VCaP (cell line): ENCODE data around the gene EPB42.

Experiments used
- H3K27ac ChIP-seq: fragments of 450-650 bp; 2 replicates; pipeline ENCODE4 v1.5.1; 2017
- CTCF ChIP-seq: fragments of 450-650 bp; conservative IDR thresholded peaks from 2 replicates; pipeline ENCODE4 v1.5.1; 2017; ENCODE audit warnings: mild to moderate bottlenecking, moderate library complexity

EPB42 gene

GRCh38 chr15:43210172-43210745 is 10.6 kb downstream of the EPB42 start:
- no peak overlapping the region for H3K27ac ChIP-seq
- TF ChIP-seq CTCF = no peak

- no peak for TF ChIP-seq CTCF
- no peak overlapping the region for H3K27ac ChIP-seq
Measured at GRCh38 chr15:43209059-43209824, 11.6 kb downstream of the EPB42 start.

DNA sequence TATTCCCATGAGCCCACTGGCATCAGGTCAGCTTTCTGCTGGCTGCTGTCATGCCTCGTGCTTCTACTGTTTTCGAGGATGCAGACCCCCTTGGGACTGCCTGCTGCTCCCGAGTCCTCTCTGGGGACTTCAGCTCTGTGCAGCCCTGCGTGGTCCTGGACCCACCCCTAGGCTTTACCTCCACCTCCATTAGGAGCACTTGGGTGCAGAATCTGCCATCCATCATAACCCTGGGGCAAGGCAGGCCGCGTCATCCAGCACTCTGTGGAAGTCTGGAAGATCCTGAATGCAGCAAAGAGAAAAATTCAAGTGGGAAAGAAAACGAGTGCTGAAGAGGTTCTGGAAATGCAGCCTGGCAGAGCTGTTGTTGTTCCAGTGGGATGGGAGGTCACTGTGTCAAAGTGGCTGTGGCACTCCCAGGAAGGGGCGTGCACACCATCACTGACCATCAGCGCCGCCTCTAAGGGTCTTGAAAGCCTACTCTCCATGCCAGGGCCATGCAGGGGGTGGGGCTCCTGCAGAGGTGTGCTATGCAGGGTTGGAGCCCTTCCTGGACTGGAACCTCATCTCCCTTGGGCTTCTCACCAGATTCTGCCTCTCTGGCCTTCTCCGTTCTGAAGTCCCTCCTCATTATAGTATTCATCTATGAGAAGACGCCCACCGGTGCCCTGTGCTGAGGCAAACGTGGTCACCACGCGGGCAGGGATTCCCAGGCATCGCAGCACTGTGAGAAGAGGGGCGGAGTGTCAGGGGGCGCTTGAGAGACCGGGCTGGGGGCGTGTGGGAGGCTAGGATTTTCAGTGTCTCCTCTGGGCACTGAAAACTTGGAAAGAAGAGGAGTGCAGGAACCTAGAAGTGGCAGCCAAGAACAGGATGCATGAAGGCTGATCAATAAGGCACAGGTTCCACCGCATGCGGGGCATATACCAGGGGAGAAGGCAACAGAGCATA is 12.5 kb downstream of the EPB42 start:
- no peak overlapping the region for H3K27ac ChIP-seq
- TF ChIP-seq CTCF = no peak

GRCh38 chr15:43207024-43207423 is 13.8 kb downstream of the EPB42 start:
- TF ChIP-seq CTCF = no peak
- no peak overlapping the region for H3K27ac ChIP-seq

DNA sequence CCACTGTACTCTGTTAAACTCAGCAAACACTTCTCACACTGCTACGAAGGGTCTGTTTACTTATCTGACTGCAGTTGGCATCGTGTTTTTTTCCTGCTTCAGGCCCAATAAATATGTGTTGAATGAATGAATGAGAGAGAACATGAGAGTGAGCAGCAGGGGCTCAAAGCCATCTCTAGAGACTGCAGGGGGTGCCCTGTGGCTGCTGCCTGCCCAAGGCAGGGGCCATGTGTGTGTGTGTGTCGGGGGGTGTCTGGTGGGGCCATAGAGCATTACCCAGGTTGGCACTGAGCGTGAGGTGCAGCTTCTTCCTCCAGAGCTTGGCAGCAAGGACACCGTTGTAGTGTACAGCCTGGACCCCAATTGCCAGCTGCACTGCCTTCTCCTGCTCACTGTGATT is 14.8 kb downstream of the EPB42 start:
- no peak for TF ChIP-seq CTCF
- no peak overlapping the region for H3K27ac ChIP-seq

DNA sequence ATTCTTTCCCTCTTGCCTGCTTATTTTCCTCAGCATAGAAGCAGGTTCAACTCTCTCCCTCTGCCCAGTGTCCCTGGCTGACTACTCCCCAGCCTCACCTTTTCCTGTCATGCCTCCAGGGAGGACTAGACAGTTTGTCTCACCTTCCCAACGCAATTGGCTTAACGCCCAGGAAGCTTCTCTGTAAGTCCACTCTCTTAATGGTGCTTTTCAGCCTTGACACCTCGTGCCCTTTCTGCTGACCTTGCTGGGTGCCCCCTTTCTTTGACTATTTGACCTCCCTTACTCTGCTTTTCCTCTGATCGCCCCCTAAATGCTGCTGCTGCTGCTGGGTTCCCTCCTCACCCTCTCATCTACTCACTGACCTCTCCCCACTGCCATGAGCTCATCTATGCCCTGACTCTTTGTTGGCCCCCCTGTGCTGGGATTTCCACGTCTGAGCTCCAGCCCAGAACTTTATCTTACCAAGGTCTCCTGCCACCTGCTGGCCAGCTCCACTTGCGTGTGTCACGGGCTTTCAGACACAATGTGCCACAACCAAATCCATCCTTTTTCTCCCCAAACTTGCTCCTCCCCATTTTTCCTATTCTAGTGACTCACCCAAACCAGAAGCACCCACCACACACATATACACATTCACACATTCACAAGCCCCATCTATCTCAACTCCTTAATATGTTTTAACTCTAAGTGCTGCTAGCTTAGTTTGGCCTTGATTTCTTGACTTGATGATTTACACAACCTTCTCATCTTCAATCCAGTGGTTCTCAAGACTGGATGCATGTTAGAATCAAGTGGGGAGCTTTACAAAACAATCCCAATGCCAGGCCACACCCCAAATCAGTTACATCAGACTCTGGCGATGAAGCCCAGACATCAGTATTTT is 16.6 kb downstream of the EPB42 start:
- H3K27ac ChIP-seq = no peak overlapping the region
- TF ChIP-seq CTCF = peak; percentile 74
